AG20443 (cell line): Measurements from ENCODE around the gene DNAJA2.

Experiments used
- DNase-seq: peaks from one replicate; pipeline ENCODE4 v3.0.0; 2012; ENCODE audit warnings: low spot score, mixed read lengths

Gene DNAJA2

DNA sequence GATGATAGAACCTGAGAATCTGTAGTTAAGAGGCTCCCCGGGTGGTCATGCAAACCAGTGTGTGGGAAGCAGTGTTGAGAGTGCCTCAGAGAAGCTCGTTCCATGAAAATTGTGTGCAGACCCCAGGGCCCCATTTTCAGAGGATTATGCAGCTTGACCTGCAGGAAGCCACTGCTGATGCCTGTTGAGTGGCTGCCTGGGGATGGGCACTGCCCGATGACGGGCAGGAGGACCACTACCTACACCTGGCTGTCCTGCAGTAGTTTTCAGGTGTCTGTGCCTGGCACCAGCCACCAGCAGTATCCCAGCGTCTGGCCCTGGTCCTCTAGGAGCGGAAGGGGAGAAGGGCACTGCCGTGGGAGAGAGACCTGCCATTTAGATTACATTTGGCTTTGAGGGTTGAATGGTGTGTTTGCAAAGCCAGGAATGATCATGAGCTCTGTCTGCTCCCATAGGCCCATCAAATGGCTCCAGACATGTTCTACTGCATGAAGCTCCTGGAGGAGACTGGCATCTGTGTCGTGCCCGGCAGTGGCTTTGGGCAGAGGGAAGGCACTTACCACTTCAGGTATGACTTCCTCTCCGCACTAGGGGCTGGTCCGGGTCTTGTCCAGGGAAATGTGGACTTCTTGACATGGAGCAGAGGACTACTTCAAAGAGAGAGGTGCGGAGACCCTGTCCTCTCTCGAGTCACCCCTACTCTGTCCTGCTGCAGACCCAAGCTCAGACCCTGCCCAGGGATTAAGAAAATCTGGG, 46.8 kb downstream of the DNAJA2 start:
- DNase-seq = no peak

- DNase-seq = no peak
Measured at GRCh38 chr16:46924402-46924801, 49.1 kb downstream of the DNAJA2 start.

DNA sequence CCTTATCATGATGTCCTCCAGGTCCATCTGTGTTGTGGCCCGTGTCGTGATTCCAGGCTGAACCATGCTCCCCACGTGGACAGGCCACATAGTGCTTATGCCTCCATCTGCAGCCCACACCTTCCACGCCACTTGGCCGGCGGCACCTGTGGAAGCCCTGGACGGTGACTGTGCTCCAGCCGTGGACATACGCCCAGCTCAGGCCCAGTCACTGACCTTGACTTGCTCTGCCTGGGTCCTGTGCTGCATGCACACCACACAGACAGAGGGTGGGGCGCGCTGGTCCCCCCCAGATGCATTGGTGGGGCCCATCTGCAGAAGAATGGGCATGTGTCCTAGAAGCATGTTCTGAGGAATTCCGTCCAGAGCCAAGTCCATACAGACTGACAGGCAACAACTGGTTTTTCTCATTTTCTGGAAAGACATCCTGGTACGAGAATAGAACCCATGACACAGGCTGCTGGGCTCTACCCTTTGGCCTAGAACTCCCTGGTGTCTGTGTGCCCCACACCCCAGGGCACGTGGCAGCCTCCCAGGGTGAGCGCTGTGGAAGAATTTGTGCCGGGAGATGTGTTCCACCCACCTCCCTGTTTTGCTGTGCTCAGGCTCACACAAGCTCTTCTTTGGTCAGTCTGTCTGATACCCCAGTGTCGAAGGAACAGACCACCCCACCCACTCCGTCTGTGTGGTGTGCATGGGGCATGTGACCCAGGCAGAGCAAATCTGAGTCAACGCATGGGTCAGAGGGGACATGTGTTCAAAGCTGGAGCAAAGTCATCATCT, 49.8 kb downstream of the DNAJA2 start:
- no peak for DNase-seq

GRCh38 chr16:46922239-46922638, 51.2 kb downstream of the DNAJA2 start:
- no peak for DNase-seq

DNA sequence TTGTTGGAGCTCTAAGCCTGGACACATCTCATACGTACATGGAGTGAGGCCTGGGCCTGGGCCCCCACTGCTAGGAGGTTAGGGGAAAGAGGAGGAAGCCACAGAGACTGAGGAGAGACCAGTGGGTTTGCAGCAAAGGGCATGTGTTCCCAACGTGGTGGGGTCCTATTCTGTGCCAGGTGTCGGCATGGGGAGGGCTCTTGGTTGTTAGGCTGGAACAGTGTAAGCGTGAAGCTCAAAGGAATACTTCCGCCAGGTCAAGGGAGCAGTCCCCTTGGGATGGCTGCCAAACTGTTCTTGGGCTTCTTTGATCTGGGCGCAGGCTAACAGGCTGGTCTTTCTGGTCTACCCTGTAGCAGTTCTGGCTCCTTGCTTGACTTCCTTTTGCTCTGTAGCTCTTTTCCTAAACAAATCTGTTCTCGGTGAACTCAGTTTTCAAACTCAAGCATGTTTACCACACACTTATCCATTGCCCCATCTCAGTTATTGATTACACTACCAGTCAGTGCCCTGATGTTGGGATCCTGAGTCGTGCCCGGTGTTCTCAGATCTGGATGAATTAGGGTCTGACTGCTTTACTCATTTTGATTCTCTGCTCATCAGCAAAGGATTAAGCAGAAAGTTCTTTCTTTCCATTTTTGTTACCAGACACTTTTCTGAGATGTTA, 52.9 kb downstream of the DNAJA2 start:
- DNase-seq = no peak

DNA sequence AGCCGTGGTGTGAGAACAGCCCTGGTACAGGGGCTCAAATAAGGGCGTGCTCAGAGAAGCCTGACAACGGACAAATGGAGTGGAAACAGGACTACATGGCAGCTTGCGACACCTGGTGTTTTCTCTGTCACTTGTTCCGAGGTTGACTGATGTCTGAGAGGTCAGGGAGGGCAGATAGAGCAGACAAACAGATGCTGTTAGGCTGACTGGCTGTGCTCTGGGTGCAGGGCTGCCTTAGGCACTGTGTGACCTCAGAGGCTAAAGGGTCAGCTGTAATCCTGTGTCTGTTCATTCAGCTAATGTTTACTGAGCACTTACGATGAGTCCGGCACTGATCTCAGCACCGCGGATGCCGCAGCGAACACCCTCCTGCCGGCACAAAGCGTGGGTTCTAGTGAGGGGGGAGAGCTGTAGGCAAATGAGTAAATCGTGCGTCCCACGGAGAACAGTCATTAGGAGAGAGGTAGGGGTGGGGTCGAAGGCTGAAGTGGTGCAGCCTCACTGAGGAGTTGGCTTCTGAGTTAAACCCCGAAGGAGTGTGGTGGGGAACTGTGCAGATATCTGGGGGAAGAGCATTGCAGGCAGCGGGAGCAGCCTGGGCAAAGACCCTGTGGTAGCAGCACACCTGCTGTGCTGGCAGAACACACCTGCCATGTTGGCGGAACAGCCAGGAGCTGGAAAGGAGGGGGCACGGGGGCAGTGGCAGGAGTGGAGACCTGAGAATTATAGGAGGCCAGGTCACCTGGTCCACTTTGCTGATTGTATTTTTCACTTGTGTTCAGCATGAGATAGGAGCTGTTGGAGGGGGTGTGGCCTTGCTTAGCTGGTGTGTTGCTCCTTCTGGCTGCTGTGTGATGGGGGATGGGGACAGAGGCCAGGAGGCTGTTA, 54.3 kb downstream of the DNAJA2 start:
- no peak for DNase-seq

- no peak for DNase-seq
Measured at GRCh38 chr16:46918400-46918799, 55.1 kb downstream of the DNAJA2 start.

DNA sequence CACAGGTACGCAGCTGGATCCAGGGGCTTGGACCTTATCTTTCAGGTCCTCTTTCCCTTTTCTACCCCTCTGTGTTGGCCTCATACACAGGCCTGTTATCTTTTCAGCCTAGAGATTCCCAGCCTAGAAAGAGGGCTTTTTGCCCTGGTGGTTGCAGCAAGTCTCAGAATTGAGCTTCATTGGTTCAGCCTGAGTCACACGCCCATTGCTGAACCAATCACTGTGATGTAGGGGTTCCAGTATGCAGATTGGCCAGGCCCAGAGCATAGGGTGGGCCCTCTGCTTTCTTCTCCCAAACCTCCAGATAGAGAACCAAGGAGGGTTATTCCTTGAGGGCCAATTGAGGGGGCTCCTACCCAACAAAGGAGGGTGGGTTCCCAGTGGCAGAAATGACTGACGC, 56.5 kb downstream of the DNAJA2 start:
- DNase-seq = peak; percentile 41

DNA sequence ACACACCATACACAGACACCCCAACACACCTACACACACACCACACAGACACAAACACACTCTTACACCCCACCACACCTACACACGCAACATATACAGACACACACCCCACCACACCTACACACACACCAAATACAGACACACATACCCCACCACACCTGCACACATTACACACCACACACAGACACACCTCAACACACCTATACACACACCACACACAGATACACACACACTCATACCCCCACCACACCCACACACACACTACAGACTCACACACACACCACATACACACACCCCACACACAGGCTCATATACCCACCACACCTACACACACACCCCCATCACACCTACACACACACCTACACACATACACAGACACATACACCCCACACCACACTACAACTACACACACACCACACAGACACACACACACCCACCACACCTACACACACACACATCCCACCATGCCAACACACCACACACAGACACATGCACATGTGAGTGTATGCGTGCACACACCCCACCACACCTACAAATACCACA, 57.9 kb downstream of the DNAJA2 start:
- no peak for DNase-seq

DNA sequence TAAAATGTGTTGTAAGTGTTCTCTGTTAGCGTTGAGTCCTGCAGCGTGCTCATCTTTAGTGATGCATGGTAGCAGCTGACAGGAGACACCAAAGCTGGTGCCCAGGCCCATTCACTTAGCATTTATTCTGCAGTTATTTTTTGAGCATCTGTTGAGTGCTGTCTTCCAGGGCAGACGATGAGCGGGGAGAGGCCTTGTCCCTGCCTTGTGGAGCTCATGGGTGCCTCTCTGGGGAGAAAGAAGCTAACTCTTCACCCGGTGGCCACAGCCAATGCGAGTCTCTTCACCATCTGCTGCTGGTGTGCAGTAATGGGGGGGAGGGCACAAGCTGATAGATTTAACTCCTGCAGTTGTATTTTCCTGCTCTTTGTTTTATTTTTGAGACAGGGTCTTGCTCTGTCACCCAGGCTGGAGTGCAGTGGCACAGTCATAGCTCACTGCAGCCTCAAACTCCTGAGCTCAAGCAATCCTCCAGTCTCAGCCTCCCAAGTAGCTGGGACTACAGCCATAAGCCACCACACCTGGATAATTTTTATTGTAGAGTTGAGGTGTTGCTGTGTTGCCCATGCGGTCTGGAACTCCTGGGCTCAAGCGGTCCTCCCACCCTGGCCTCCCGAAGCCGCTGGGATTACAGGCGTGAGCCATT, 58.8 kb downstream of the DNAJA2 start:
- DNase-seq = no peak

- no peak for DNase-seq
Measured at GRCh38 chr16:46911650-46912049, 61.8 kb downstream of the DNAJA2 start.

DNA sequence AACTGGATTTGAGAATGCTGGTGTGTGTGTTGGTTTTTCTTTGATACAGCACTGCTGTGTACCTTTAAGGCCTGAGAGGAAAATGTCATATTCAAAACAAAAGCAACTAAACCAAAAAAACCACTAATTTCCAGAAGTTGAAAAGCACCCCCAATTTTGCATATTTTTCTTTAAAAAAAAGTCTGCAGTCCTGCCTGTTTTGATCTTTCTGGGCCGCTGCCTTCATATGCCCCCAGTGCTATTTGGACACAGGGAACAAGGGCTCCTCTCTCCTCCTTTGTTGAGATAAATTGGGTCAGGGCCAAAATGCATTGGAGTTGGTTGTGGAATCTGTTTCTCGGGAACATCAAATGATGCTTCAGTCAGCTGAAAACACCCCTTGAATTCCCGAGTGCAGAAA, 62.4 kb downstream of the DNAJA2 start:
- DNase-seq = no peak

- DNase-seq = peak; percentile 79
Measured at GRCh38 chr16:46908540-46909372, 64.7 kb downstream of the DNAJA2 start.

GRCh38 chr16:46907061-46907774, 66.3 kb downstream of the DNAJA2 start:
- DNase-seq = no peak

DNA sequence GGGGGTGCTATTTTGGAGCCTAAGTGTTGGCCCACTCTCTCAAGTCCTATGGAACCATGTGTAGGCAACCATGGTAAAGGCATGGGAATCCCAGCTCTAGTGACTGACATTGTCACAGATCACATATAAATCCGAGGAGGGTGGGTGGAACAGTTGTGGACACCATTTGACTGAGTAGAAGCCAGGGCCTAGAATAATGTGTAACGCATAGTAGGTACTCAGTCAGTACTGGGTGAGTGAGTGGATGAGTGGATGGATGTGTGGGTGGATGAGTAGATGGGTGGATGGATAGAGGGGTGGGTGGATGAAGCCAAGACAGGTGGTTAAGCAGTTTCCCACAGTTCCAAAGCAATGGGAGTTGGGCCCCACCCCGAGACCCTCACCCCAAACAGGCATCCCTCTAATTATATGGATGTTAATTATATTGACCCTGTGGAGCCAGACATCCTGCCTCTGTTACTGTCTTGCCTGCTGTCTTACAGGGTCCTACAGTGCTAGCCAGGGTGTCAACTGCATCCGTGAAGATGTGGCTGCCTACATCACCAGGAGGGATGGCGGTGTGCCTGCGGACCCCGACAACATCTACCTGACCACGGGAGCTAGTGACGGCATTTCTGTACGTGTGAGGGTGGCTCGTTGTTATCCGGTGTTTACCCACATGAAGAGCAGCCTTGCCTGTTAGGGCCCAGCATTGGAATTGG, 67.0 kb downstream of the DNAJA2 start:
- DNase-seq = no peak
